Choroid plexus epithelial cell (primary cell): ENCODE measurements around the gene ZNF420.
"Not testable (repeated sequence)": the region's sequence is repeated elsewhere in the genome, so short reads cannot be mapped to it uniquely, and the experiment has no call there.

ENCODE experiments used
- DNase-seq: peaks from one replicate; pipeline ENCODE4 v3.0.0-alpha.2; 2010; ENCODE audit warnings: low read depth
- H3K4me3 ChIP-seq: 2 replicates; pipeline ENCODE4 v1.5.1; 2011; ENCODE audit warnings: low read depth, mild to moderate bottlenecking, control low read depth, low read length, moderate library complexity
- TF ChIP-seq, protein P1 (sequence below): conservative IDR thresholded peaks from 2 replicates; pipeline ENCODE4 v1.5.1; 2011; ENCODE audit warnings: low read depth, mild to moderate bottlenecking, control low read depth, inconsistent platforms, low read length, moderate library complexity

Gene ZNF420

DNA sequence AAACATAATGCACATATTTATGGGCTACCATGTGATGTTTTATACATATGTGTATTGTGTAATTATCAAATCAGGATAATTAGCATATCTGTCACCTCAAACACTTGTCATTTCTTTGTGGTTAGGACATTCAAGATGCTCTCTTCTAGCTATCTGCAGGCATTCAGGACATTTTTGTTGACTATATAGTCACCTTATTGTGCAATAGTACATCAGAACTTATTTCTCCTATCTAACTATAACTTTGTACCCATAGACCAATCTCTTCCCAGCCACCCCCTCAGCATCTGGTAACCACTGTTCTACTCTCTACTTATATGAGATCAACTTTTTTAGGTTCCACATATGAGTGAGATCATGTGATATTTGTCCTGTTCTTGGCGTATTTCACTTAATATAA lies 20.3 kb downstream of the ZNF420 start:
- TF ChIP-seq, protein P1, sequence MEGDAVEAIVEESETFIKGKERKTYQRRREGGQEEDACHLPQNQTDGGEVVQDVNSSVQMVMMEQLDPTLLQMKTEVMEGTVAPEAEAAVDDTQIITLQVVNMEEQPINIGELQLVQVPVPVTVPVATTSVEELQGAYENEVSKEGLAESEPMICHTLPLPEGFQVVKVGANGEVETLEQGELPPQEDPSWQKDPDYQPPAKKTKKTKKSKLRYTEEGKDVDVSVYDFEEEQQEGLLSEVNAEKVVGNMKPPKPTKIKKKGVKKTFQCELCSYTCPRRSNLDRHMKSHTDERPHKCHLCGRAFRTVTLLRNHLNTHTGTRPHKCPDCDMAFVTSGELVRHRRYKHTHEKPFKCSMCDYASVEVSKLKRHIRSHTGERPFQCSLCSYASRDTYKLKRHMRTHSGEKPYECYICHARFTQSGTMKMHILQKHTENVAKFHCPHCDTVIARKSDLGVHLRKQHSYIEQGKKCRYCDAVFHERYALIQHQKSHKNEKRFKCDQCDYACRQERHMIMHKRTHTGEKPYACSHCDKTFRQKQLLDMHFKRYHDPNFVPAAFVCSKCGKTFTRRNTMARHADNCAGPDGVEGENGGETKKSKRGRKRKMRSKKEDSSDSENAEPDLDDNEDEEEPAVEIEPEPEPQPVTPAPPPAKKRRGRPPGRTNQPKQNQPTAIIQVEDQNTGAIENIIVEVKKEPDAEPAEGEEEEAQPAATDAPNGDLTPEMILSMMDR = no peak
- no peak for DNase-seq

DNA sequence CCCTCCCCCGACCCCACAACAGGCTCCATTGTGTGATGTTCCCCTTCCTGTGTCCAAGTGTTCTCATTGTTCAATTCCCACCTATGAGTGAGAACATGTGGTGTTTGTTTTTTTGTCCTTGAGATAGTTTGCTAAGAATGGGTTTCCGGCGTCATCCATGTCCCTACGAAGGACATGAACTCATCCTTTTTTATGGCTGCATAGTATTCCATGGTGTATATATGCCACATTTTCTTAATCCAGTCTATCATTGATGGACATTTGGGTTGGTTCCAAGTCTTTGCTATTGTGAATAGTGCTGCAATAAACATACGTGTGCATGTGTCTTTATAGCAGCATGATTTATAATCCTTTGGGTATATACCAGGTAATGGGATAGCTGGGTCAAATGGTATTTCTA lies 25.9 kb downstream of the ZNF420 start:
- DNase-seq, H3K4me3 ChIP-seq: not testable (repeated sequence)

More for the DNA sequence above, 20.3 kb downstream of the ZNF420 start:
- H3K4me3 ChIP-seq = no peak overlapping the region

DNA sequence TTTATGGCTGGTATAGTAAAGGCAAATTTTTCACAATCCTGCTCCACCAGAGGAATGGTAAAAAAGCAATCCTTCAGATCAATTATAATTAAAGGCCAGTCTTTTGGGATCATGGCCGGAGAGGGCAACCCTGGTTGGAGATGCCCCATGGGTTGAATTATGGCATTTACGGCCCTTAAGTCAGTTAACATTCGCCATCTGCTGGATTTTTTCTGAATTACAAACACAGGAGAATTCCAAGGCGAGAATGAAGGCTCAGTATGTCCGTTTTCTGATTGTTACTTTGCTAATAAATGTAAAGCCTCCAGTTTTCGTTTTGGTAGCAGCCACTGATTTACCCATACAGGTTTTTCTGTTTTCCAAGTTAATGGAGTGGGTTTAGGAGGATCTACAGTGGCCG lies 33.5 kb downstream of the ZNF420 start:
- TF ChIP-seq, protein P1 = peak; percentile 21
- H3K4me3 ChIP-seq = not testable (repeated sequence)
- peak; percentile 8 for DNase-seq

DNA sequence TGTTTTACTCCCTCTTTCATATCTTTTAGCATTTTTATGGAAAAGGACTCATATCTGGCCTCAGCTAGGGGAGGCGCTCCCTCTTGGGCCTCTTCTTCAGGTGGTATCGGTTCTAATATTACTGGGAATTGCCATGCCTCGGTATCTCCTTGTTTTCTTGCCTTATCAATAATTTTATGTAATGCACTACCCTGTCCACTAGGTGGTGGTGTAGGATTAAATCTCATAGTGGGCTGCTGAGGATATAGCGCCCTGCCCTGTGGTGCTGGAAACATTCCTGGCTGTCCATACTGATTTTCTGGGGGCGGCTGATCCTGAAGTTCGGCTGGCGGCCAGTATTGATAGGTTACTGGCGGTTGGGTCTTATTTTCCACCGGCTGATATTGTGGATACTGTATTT lies 35.8 kb downstream of the ZNF420 start:
- DNase-seq = no peak
- TF ChIP-seq, protein P1 = peak; percentile 19
- no peak overlapping the region for H3K4me3 ChIP-seq

DNA sequence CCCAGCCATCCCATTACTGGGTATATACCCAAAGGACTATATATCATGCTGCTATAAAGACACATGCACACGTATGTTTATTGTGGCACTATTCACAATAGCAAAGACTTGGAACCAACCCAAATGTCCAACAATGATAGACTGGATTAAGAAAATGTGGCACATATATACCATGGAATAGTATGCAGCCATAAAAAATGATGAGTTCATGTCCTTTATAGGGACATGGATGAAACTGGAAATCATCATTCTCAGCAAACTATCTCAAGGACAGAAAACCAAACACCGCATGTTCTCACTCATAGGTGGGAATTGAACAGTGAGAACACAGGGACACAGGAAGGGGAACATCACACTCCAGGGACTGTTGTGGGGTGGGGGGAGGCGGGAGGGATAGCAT lies 43.9 kb downstream of the ZNF420 start:
- DNase-seq, H3K4me3 ChIP-seq: not testable (repeated sequence)

DNA sequence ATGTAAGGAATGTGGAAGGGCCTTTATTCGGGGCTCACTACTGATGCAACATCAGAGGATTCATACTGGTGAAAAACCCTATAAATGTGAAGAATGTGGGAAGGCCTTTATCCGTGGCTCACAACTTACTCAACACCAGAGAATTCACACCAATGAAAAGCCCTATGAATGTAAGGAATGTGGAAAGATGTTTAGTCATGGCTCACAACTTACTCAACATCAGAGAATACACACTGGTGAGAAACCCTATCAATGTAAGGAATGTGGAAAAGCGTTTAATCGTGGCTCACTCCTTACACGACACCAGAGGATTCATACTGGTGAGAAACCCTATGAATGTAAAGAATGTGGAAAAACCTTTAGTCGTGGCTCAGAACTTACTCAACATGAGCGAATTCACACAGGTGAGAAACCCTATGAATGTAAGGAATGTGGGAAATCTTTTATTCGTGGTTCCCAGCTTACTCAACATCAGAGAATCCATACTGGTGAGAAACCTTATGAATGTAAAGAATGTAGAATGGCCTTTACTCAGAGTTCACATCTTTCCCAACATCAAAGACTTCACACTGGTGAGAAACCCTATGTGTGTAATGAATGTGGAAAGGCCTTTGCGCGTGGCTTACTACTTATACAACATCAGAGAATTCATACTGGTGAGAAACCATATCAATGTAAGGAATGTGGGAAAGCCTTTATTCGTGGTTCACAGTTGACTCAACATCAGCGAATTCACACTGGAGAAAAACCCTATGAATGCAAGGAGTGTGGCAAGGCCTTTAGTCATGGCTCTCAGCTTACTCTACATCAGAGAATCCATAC lies 50.0 kb downstream of the ZNF420 start:
- TF ChIP-seq, protein P1 = no peak
- no peak for DNase-seq
- H3K4me3 ChIP-seq = no peak overlapping the region

DNA sequence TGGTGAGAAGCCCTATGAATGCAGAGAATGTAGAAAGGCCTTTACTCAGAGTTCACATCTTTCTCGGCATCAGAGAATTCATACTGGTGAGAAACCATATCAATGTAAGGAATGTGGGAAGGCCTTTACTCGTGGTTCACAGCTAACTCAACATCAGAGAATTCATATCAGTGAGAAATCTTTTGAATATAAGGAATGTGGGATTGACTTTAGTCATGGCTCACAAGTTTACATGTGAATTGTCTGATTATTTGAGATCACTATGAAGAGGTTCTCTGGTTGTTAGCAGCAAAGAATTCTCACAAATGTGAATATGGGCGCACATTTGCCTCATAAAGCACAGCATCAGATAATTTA lies 50.6 kb downstream of the ZNF420 start:
- TF ChIP-seq, protein P1 = no peak

DNA sequence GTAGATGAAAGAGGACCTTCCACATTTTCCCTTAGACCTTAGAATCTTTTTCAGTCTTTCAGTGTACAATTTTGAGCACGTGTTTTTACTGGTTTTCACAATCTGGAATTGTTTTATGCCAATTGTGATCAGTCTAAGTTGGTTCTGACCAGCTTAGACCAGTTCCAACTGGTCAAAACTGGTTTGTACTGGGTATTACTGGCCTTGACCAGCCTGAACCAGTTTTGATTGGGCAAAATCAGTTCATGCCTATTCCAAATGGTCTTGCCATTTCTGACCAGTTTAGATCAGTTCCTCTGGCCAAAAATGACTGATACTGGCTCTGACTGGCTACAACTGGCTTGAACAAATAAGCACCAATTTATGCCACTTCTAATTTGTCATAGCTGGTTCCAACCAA lies 57.9 kb downstream of the ZNF420 start:
- TF ChIP-seq, protein P1 = no peak
- H3K4me3 ChIP-seq = no peak overlapping the region
- no peak for DNase-seq

More for the DNA sequence above, 50.6 kb downstream of the ZNF420 start:
- DNase-seq = no peak
- H3K4me3 ChIP-seq = no peak overlapping the region
